Loucy (cell line): Measurements from ENCODE around the gene TNS3.

Experiments
- EZH2phosphoT487 ChIP-seq: fragments of 200-600 bp; IDR thresholded peaks from 2 replicates; pipeline ENCODE4 v1.6.1; 2018; ENCODE audit warnings: antibody characterized with exemption, mild to moderate bottlenecking, moderate library complexity, borderline replicate concordance
- TF ChIP-seq, protein P1 (sequence below): fragments of 200-600 bp; sonication (generic); conservative IDR thresholded peaks from 2 replicates; pipeline ENCODE4 v1.5.1; 2014; ENCODE audit warnings: mild to moderate bottlenecking, antibody characterized with exemption, low read length

GRCh38 chr7:47473499-47474210 is 108.3 kb downstream of the TNS3 start:
- TF ChIP-seq, protein P1, sequence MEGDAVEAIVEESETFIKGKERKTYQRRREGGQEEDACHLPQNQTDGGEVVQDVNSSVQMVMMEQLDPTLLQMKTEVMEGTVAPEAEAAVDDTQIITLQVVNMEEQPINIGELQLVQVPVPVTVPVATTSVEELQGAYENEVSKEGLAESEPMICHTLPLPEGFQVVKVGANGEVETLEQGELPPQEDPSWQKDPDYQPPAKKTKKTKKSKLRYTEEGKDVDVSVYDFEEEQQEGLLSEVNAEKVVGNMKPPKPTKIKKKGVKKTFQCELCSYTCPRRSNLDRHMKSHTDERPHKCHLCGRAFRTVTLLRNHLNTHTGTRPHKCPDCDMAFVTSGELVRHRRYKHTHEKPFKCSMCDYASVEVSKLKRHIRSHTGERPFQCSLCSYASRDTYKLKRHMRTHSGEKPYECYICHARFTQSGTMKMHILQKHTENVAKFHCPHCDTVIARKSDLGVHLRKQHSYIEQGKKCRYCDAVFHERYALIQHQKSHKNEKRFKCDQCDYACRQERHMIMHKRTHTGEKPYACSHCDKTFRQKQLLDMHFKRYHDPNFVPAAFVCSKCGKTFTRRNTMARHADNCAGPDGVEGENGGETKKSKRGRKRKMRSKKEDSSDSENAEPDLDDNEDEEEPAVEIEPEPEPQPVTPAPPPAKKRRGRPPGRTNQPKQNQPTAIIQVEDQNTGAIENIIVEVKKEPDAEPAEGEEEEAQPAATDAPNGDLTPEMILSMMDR = no peak
- no peak for TF ChIP-seq EZH2phosphoT487
